ENCODE data around the gene NR1D2.

The NR1D2 gene

GRCh38 chr3:23991306-23991682, 46.2 kb downstream of the NR1D2 start:
- TF ChIP-seq CTCF (IDR thresholded peaks at IDR 0.05; ENCODE audit: insufficient read depth, low read depth, low read length, missing control alignments): no peak
- no peak overlapping the region for H3K4me3 ChIP-seq (ENCODE audit: low read depth, low read length)
- DNase-seq (ENCODE audit: low read depth): no peak

- no peak for DNase-seq (ENCODE audit: low read depth)
- no peak overlapping the region for H3K4me3 ChIP-seq (ENCODE audit: low read depth, low read length)
- no peak for TF ChIP-seq CTCF (IDR thresholded peaks at IDR 0.05; ENCODE audit: insufficient read depth, low read depth, low read length, missing control alignments)
Measured at GRCh38 chr3:23991683-23992628, 46.9 kb downstream of the NR1D2 start.

GRCh38 chr3:23993556-23994243, 48.6 kb downstream of the NR1D2 start:
- no peak overlapping the region for H3K4me3 ChIP-seq (ENCODE audit: low read depth, low read length)
- no peak for TF ChIP-seq CTCF (IDR thresholded peaks at IDR 0.05; ENCODE audit: insufficient read depth, low read depth, low read length, missing control alignments)
- no peak for DNase-seq (ENCODE audit: low read depth)

- H3K4me3 ChIP-seq (ENCODE audit: low read depth, low read length): no peak overlapping the region
- DNase-seq (ENCODE audit: low read depth): no peak
- no peak for TF ChIP-seq CTCF (IDR thresholded peaks at IDR 0.05; ENCODE audit: insufficient read depth, low read depth, low read length, missing control alignments)
Measured at GRCh38 chr3:23994244-23994569, 49.1 kb downstream of the NR1D2 start.

- H3K4me3 ChIP-seq (ENCODE audit: low read depth, low read length): no peak overlapping the region
- no peak for DNase-seq (ENCODE audit: low read depth)
- no peak for TF ChIP-seq CTCF (IDR thresholded peaks at IDR 0.05; ENCODE audit: insufficient read depth, low read depth, low read length, missing control alignments)
Measured at GRCh38 chr3:23995219-23995618, 50.1 kb downstream of the NR1D2 start.

- no peak overlapping the region for H3K4me3 ChIP-seq (ENCODE audit: low read depth, low read length)
- DNase-seq (ENCODE audit: low read depth): no peak
- no peak for TF ChIP-seq CTCF (IDR thresholded peaks at IDR 0.05; ENCODE audit: insufficient read depth, low read depth, low read length, missing control alignments)
Measured at GRCh38 chr3:23996095-23996524, 51.0 kb downstream of the NR1D2 start.

All from GM12865 (cell line).